Measurements from ENCODE around the gene DPH2.

DPH2 gene

GRCh38 chr1:43980255-43981134 lies 10.7 kb downstream of the DPH2 start:
- in situ Hi-C loops (cut with MboI; ENCODE audit: low pct_unique_long_range_greater_than_20kb, low sequenced_read_pairs, unreplicated experiment), result no loop called here
- no peak for DNase-seq (ENCODE audit: low spot score)
- TF ChIP-seq CTCF (IDR thresholded peaks at IDR 0.05; ENCODE audit: extremely low read depth, insufficient read depth, missing control alignments), result no peak

- DNase-seq (ENCODE audit: low spot score), result no peak
- TF ChIP-seq CTCF (IDR thresholded peaks at IDR 0.05; ENCODE audit: extremely low read depth, insufficient read depth, missing control alignments), result no peak
- in situ Hi-C loops (cut with MboI; ENCODE audit: low pct_unique_long_range_greater_than_20kb, low sequenced_read_pairs, unreplicated experiment), result no loop called here
Measured at GRCh38 chr1:43981135-43981491, 11.3 kb downstream of the DPH2 start.

GRCh38 chr1:43981636-43982035 lies 11.8 kb downstream of the DPH2 start:
- in situ Hi-C loops (cut with MboI; ENCODE audit: low pct_unique_long_range_greater_than_20kb, low sequenced_read_pairs, unreplicated experiment), result no loop called here
- TF ChIP-seq CTCF (IDR thresholded peaks at IDR 0.05; ENCODE audit: extremely low read depth, insufficient read depth, missing control alignments), result no peak
- DNase-seq (ENCODE audit: low spot score), result no peak

GRCh38 chr1:43982241-43982640 lies 12.4 kb downstream of the DPH2 start:
- in situ Hi-C loops (cut with MboI; ENCODE audit: low pct_unique_long_range_greater_than_20kb, low sequenced_read_pairs, unreplicated experiment), result no loop called here
- DNase-seq (ENCODE audit: low spot score), result no peak
- no peak for TF ChIP-seq CTCF (IDR thresholded peaks at IDR 0.05; ENCODE audit: extremely low read depth, insufficient read depth, missing control alignments)

GRCh38 chr1:43982808-43983207 lies 13.0 kb downstream of the DPH2 start:
- in situ Hi-C loops (cut with MboI; ENCODE audit: low pct_unique_long_range_greater_than_20kb, low sequenced_read_pairs, unreplicated experiment), result no loop called here
- TF ChIP-seq CTCF (IDR thresholded peaks at IDR 0.05; ENCODE audit: extremely low read depth, insufficient read depth, missing control alignments), result no peak
- DNase-seq (ENCODE audit: low spot score), result no peak

- DNase-seq (ENCODE audit: low spot score), result no peak
- in situ Hi-C loops (cut with MboI; ENCODE audit: low pct_unique_long_range_greater_than_20kb, low sequenced_read_pairs, unreplicated experiment), result no loop called here
- TF ChIP-seq CTCF (IDR thresholded peaks at IDR 0.05; ENCODE audit: extremely low read depth, insufficient read depth, missing control alignments), result no peak
Measured at GRCh38 chr1:43983253-43983899, 13.6 kb downstream of the DPH2 start.

Measured in GM13977 (cell line).